H9 (cell line): Measurements from ENCODE around the gene MYBBP1A. TPM values are rescaled to one million over a fixed set of nuclear protein-coding genes. Genes with fewer than 3 reads are reported as not detected.

Experiments
- DNase-seq: peaks from one replicate; pipeline ENCODE4 v3.0.0-alpha.2; 2017
- H2AFZ ChIP-seq: one replicate; pipeline ENCODE4 v1.6.1; 2013; ENCODE audit warnings: mild to moderate bottlenecking, low read length, control low read depth, moderate library complexity
- H2AK5ac ChIP-seq: 2 replicates; pipeline ENCODE4 v1.6.1; 2013; ENCODE audit warnings: low read length, control low read depth, mixed read lengths; ENCODE audit not compliant: insufficient read length
- H2BK120ac ChIP-seq: one replicate; pipeline ENCODE4 v1.6.1; 2013; ENCODE audit warnings: low read depth, mild to moderate bottlenecking, low read length, control low read depth, inconsistent platforms; ENCODE audit not compliant: poor library complexity, severe bottlenecking
- H2BK12ac ChIP-seq: 2 replicates; pipeline ENCODE4 v1.6.1; 2013; ENCODE audit warnings: low read length, control low read depth, mixed read lengths, low read depth; ENCODE audit not compliant: insufficient read length
- H2BK15ac ChIP-seq: 2 replicates; pipeline ENCODE4 v1.6.1; 2013; ENCODE audit warnings: low read depth, low read length, control low read depth
- H2BK20ac ChIP-seq: one replicate; pipeline ENCODE4 v1.6.1; 2013; ENCODE audit warnings: low read depth, mild to moderate bottlenecking, low read length, control low read depth, inconsistent platforms; ENCODE audit not compliant: poor library complexity, severe bottlenecking
- H2BK5ac ChIP-seq: 2 replicates; pipeline ENCODE4 v1.6.1; 2013; ENCODE audit warnings: low read length, control low read depth, mixed read lengths; ENCODE audit not compliant: insufficient read length
- H3K14ac ChIP-seq: 2 replicates; pipeline ENCODE4 v1.6.1; 2013; ENCODE audit warnings: low read length, control low read depth; ENCODE audit not compliant: insufficient read depth
- H3K18ac ChIP-seq: 2 replicates; pipeline ENCODE4 v1.6.1; 2013; ENCODE audit warnings: low read depth, mild to moderate bottlenecking, mixed read lengths, low read length, control low read depth; ENCODE audit not compliant: insufficient read length
- H3K23ac ChIP-seq: 2 replicates; pipeline ENCODE4 v1.6.1; 2013; ENCODE audit warnings: low read length, control low read depth, mixed read lengths, low read depth; ENCODE audit not compliant: insufficient read length
- H3K23me2 ChIP-seq: 2 replicates; pipeline ENCODE4 v1.6.1; 2013; ENCODE audit warnings: low read depth, mild to moderate bottlenecking, mixed read lengths, low read length, control low read depth; ENCODE audit not compliant: insufficient read length, poor library complexity, severe bottlenecking
- H3K27ac ChIP-seq: 2 replicates; pipeline ENCODE4 v1.5.1; 2013; ENCODE audit warnings: low read length, control low read depth, mixed read lengths, low read depth; ENCODE audit not compliant: insufficient read length
- H3K27me3 ChIP-seq: 2 replicates; pipeline ENCODE4 v1.6.1; 2013; ENCODE audit warnings: low read length, control low read depth, inconsistent platforms; ENCODE audit not compliant: insufficient read depth
- H3K4ac ChIP-seq: 2 replicates; pipeline ENCODE4 v1.6.1; 2013; ENCODE audit warnings: low read depth, mild to moderate bottlenecking, control low read depth, inconsistent platforms, low read length, moderate library complexity
- H3K4me1 ChIP-seq: 2 replicates; pipeline ENCODE4 v1.6.1; 2013; ENCODE audit warnings: low read length, control low read depth, inconsistent platforms; ENCODE audit not compliant: insufficient read depth
- H3K4me2 ChIP-seq: 2 replicates; pipeline ENCODE4 v1.6.1; 2013; ENCODE audit warnings: low read length, control low read depth, mixed read lengths; ENCODE audit not compliant: insufficient read length, insufficient read depth
- H3K56ac ChIP-seq: 2 replicates; pipeline ENCODE4 v1.6.1; 2013; ENCODE audit warnings: low read depth, mild to moderate bottlenecking, mixed read lengths, low read length, control low read depth; ENCODE audit not compliant: insufficient read length
- H3K79me1 ChIP-seq: 2 replicates; pipeline ENCODE4 v1.6.1; 2013; ENCODE audit warnings: low read depth, mild to moderate bottlenecking, moderate library complexity, low read length, control low read depth, inconsistent platforms; ENCODE audit not compliant: insufficient read depth, poor library complexity, severe bottlenecking
- H3K79me2 ChIP-seq: 2 replicates; pipeline ENCODE4 v1.6.1; 2013; ENCODE audit warnings: low read length, control low read depth, inconsistent platforms; ENCODE audit not compliant: insufficient read depth
- H3K9ac ChIP-seq: 2 replicates; pipeline ENCODE4 v1.6.1; 2013; ENCODE audit warnings: low read length, control low read depth, mixed read lengths; ENCODE audit not compliant: insufficient read length; ENCODE audit errors: extremely low read depth
- H3K9me3 ChIP-seq: one replicate; pipeline ENCODE4 v1.6.1; 2013; ENCODE audit warnings: low read depth, low read length, inconsistent platforms; ENCODE audit not compliant: control insufficient read depth
- H3T11ph ChIP-seq: one replicate; pipeline ENCODE4 v1.6.1; 2013; ENCODE audit warnings: mild to moderate bottlenecking, low read length, control low read depth, inconsistent platforms
- H4K20me1 ChIP-seq: one replicate; pipeline ENCODE4 v1.6.1; 2013; ENCODE audit not compliant: control insufficient read depth, insufficient read length, insufficient read depth
- H4K5ac ChIP-seq: 2 replicates; pipeline ENCODE4 v1.6.1; 2013; ENCODE audit warnings: low read depth, mild to moderate bottlenecking, mixed read lengths, low read length, control low read depth; ENCODE audit not compliant: insufficient read length
- H4K8ac ChIP-seq: replicated peaks from 2 replicates; pipeline ENCODE4 v1.6.1; 2013; ENCODE audit warnings: low read length, control low read depth, mixed read lengths, low read depth; ENCODE audit not compliant: insufficient read length
- H4K91ac ChIP-seq: 2 replicates; pipeline ENCODE4 v1.6.1; 2013; ENCODE audit warnings: low read depth, mild to moderate bottlenecking, moderate library complexity, mixed read lengths, low read length, control low read depth; ENCODE audit not compliant: insufficient read length
- H3K27ac Mint-ChIP-seq, 3 experiments: 2 replicates in 2 of 3; 3 replicates in 1 of 3; pipeline ENCODE4 v1.8.0; 2020 to 2021; ENCODE audit warnings: mixed read lengths in 3 of 3, mild to moderate bottlenecking in 1 of 3, moderate library complexity in 1 of 3
- H3K27me3 Mint-ChIP-seq: 2 replicates; pipeline ENCODE4 v1.8.0; 2021; ENCODE audit warnings: low read depth, mild to moderate bottlenecking, moderate library complexity, mixed read lengths
- H3K36me3 Mint-ChIP-seq, 3 experiments: 2 replicates in 2 of 3; 3 replicates in 1 of 3; pipeline ENCODE4 v1.8.0; 2020 to 2021; ENCODE audit warnings: low read depth in 3 of 3, mixed read lengths in 3 of 3; ENCODE audit not compliant: insufficient read depth in 1 of 3
- H3K4me1 Mint-ChIP-seq, 2 experiments: 2 replicates each; pipeline ENCODE4 v1.8.0; 2020; ENCODE audit warnings: mixed read lengths in 2 of 2
- H3K4me3 Mint-ChIP-seq, 2 experiments: 2 replicates in 1 of 2; 3 replicates in 1 of 2; pipeline ENCODE4 v1.8.0; 2020 to 2021; ENCODE audit warnings: mild to moderate bottlenecking in 2 of 2, mixed read lengths in 2 of 2, moderate library complexity in 1 of 2
- H3K9me3 Mint-ChIP-seq, 2 experiments: 2 replicates in 1 of 2; 3 replicates in 1 of 2; pipeline ENCODE4 v1.8.0; 2020; ENCODE audit warnings: mild to moderate bottlenecking in 2 of 2, mixed read lengths in 2 of 2, moderate library complexity in 1 of 2
- WGBS: extraction: QIAGEN DNeasy Blood & Tissue Kit; methylation state at CpG from one replicate; pipeline ENCODE4 v1.1.7; 2013; ENCODE audit warnings: missing lambda C conversion rate, low lambda C conversion rate, mixed read lengths; ENCODE audit not compliant: insufficient read length; ENCODE audit errors: extremely low coverage; 5-methylcytosine and 5-hydroxymethylcytosine counted together
- total RNA-seq: library from RNA; stranded (reverse); gene quantifications from 2 replicates; pipeline ENCODE4 v1.2.1, GENCODE V29; 2021
- TF ChIP-seq, protein P1 (sequence below): fragments of 200-600 bp; sonication (generic); conservative IDR thresholded peaks from 3 replicates; pipeline ENCODE4 v1.8.0; 2021; ENCODE audit warnings: antibody characterized with exemption, mild to moderate bottlenecking

The MYBBP1A gene
- total RNA-seq, 1 experiment from 2014 or later, result 181 TPM

DNA sequence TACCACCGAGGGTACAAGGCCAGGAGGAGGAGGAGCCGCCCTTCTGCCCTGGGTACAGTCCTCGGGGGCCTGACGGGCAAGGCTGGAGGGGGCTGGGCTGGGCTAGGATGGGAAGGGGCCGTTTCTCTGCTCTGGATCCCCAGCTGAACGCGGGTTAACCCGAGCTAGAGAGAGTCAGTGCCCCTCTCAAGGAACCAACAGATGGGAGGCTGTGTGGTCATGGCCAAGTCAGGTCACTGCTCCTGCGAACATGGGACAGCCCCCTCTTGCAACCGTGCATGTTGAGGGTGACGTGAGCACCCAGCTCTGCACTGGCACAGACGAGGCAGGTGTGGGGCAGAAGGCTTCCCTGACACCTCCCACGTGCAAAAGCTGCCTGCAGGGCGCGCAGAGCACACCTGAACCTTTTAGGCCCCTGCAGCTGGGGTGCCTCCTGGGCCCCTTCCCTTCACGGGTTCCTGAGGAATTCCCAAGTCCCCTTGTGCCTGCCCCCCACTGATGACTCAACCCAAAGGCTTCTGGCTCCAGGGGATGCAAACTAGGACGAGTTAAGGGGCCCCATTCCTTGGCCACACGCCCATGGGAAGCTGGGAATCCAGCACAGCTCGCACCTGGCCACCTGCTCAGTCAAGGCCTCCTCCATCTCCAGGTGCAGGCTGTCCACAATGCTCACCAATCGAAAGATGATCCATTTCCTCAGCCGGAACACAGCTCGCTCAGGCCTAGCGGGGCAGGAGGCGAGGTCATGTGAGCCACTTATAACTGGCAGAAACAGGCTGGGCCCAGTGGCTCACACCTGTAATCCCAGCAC is 6.3 kb downstream of the MYBBP1A start:
- peaks cover 43 to 87% (median 79%) of the 10 kb centered on the region in 3 experiments for H3K36me3 Mint-ChIP-seq

More for the DNA sequence above, 6.3 kb downstream of the MYBBP1A start:
- no peaks in the 10 kb centered on the region for H3K27me3 Mint-ChIP-seq
- H2BK120ac ChIP-seq, result no peak overlapping the region
- H4K20me1 ChIP-seq, result peaks cover 3% of the 10 kb centered on the region
- 0 out of 7 replicates have a peak overlapping the region, but pooled peaks of 1 of the 3 experiments have one; percentile 49 for H3K27ac Mint-ChIP-seq
- no peak overlapping the region for H2BK12ac ChIP-seq
- peaks cover 3 to 5% of the 10 kb centered on the region in 2 experiments for H3K4me1 Mint-ChIP-seq
- no peak overlapping the region for H3K14ac ChIP-seq
- H3K4me1 ChIP-seq, result no peaks in the 10 kb centered on the region
- no peak overlapping the region for H3K56ac ChIP-seq
- no peaks in the 10 kb centered on the region for H3K79me2 ChIP-seq
- H3K4me2 ChIP-seq, result no peak overlapping the region
- H4K5ac ChIP-seq, result no peak overlapping the region
- DNase-seq, result no peak
- no peak overlapping the region for H4K8ac ChIP-seq
- no peak overlapping the region for H3K4ac ChIP-seq
- H3K9ac ChIP-seq, result no peak overlapping the region
- no peaks in the 10 kb centered on the region for H3K9me3 Mint-ChIP-seq
- H2BK15ac ChIP-seq, result no peak overlapping the region
- H3K18ac ChIP-seq, result no peak overlapping the region
- no peaks in the 10 kb centered on the region for H3K79me1 ChIP-seq
- no peak overlapping the region for H3T11ph ChIP-seq
- no peak overlapping the region for H3K23ac ChIP-seq
- TF ChIP-seq, protein P1, sequence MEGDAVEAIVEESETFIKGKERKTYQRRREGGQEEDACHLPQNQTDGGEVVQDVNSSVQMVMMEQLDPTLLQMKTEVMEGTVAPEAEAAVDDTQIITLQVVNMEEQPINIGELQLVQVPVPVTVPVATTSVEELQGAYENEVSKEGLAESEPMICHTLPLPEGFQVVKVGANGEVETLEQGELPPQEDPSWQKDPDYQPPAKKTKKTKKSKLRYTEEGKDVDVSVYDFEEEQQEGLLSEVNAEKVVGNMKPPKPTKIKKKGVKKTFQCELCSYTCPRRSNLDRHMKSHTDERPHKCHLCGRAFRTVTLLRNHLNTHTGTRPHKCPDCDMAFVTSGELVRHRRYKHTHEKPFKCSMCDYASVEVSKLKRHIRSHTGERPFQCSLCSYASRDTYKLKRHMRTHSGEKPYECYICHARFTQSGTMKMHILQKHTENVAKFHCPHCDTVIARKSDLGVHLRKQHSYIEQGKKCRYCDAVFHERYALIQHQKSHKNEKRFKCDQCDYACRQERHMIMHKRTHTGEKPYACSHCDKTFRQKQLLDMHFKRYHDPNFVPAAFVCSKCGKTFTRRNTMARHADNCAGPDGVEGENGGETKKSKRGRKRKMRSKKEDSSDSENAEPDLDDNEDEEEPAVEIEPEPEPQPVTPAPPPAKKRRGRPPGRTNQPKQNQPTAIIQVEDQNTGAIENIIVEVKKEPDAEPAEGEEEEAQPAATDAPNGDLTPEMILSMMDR, result no peak
- no peak overlapping the region for H2BK5ac ChIP-seq
- no peak overlapping the region for H2AFZ ChIP-seq
- no peak overlapping the region; a peak in 1 of 5 replicates for H3K4me3 Mint-ChIP-seq
- no peak overlapping the region for H2BK20ac ChIP-seq
- no peak overlapping the region for H3K27ac ChIP-seq
- no peaks in the 10 kb centered on the region for H3K27me3 ChIP-seq
- no CpG with 5 or more reads among the region's 24 CpGs for WGBS
- no peak overlapping the region for H2AK5ac ChIP-seq
- H3K9me3 ChIP-seq, result no peaks in the 10 kb centered on the region
- H4K91ac ChIP-seq, result no peak overlapping the region
- H3K23me2 ChIP-seq, result peaks cover under 1% of the 10 kb centered on the region
